ENCODE measurements around the gene CD37.
A peak's percentile ranks its signal among the peaks of the same experiment; 100 is the strongest.

GRCh38 chr19:49339301-49340068 is 4.3 kb downstream of the CD37 start:
- TF ChIP-seq POLR2A (IDR thresholded peaks at IDR 0.05) (peak in 1 of 2 donors; percentile 45), CTCF (IDR thresholded peaks at IDR 0.05) (no peak)
